SK-N-SH (cell line): ENCODE data around the gene CNTNAP2. TPM values are rescaled to one million over a fixed set of nuclear protein-coding genes. Genes with fewer than 3 reads are reported as not detected.

Source experiments
- CTCF ChIA-PET: fragments of 300-600, 350-600 bp; formaldehyde crosslinking; extraction: SDS; loops from one replicate; lab custom pipeline; 2021; lab: Yijun Ruan, JAX
- POLR2A ChIA-PET: fragments of 350-600 bp; sonication (Branson Sonifier 250); formaldehyde crosslinking; extraction: SDS; loops from one replicate; lab custom pipeline; 2020; ENCODE audit warnings: antibody characterized with exemption, inconsistent platforms; lab: Yijun Ruan, JAX
- DNase-seq: peaks from one replicate; pipeline ENCODE4 v3.0.0; 2012
- H2AFZ ChIP-seq: fragments of 200-600 bp; sonication (generic); 2 replicates; pipeline ENCODE4 v1.8.1; 2016; ENCODE audit warnings: antibody characterized with exemption, mild to moderate bottlenecking, low read depth
- H3F3A ChIP-seq: fragments of 200-600 bp; sonication (generic); replicated peaks from 2 replicates; pipeline ENCODE3; 2016; ENCODE audit warnings: antibody characterized with exemption, mild to moderate bottlenecking; ENCODE audit not compliant: insufficient read depth
- H3K27ac ChIP-seq, 2 experiments: fragments of 200-500 bp in 1 of 2; fragments of 200-600 bp in 1 of 2; sonication (Bioruptor generic) in 1 of 2; sonication (generic), shearing (Covaris generic) in 1 of 2; 2 replicates each; pipeline versions ENCODE4 v1.5.1 to v1.6.1; 2014 to 2016; ENCODE audit warnings: low read depth in 2 of 2, inconsistent platforms in 1 of 2, low read length in 1 of 2, mild to moderate bottlenecking in 1 of 2, mixed read lengths in 1 of 2
- H3K27me3 ChIP-seq: fragments of 200-600 bp; sonication (generic), shearing (Covaris generic); 2 replicates; pipeline ENCODE4 v1.6.1; 2016; ENCODE audit warnings: mixed run types; ENCODE audit not compliant: insufficient read depth
- H3K36me3 ChIP-seq, 2 experiments: fragments of 200-500 bp in 1 of 2; fragments of 200-600 bp in 1 of 2; sonication (Bioruptor generic) in 1 of 2; sonication (generic) in 1 of 2; replicated peaks in 1 of 2; 2 replicates each; pipeline versions ENCODE3 to v1.5.1; 2014 to 2016; ENCODE audit warnings: low read length in 1 of 2, mild to moderate bottlenecking in 1 of 2; ENCODE audit not compliant: insufficient read depth in 2 of 2, control insufficient read depth in 1 of 2
- H3K4me1 ChIP-seq, 2 experiments: fragments of 200-500 bp in 1 of 2; fragments of 200-600 bp in 1 of 2; sonication (Bioruptor generic) in 1 of 2; sonication (generic), shearing (Covaris generic) in 1 of 2; 2 replicates each; pipeline versions ENCODE4 v1.5.1 to v1.6.1; 2014 to 2016; ENCODE audit warnings: low read depth in 1 of 2, low read length in 1 of 2, mixed run types in 1 of 2; ENCODE audit not compliant: insufficient read depth in 2 of 2, control insufficient read depth in 1 of 2
- H3K4me2 ChIP-seq: fragments of 200-600 bp; sonication (generic), shearing (Covaris generic); 2 replicates; pipeline ENCODE4 v1.6.1; 2017; ENCODE audit warnings: mixed run types
- H3K4me3 ChIP-seq, 2 experiments: fragments of 200-500 bp in 1 of 2; fragments of 200-600 bp in 1 of 2; sonication (Bioruptor generic) in 1 of 2; sonication (generic), shearing (Covaris generic) in 1 of 2; 2 replicates each; pipeline versions ENCODE4 v1.5.1 to v1.8.1; 2014 to 2016; ENCODE audit warnings: low read depth in 2 of 2, inconsistent platforms in 1 of 2, low read length in 1 of 2, mild to moderate bottlenecking in 1 of 2, mixed read lengths in 1 of 2, moderate library complexity in 1 of 2
- H3K79me2 ChIP-seq: fragments of 200-600 bp; sonication (generic); 2 replicates; pipeline ENCODE4 v1.8.1; 2017; ENCODE audit warnings: mild to moderate bottlenecking; ENCODE audit not compliant: insufficient read depth
- H3K9ac ChIP-seq: fragments of 200-600 bp; sonication (generic); 2 replicates; pipeline ENCODE4 v1.6.1; 2017; ENCODE audit warnings: mixed run types
- H3K9me2 ChIP-seq: fragments of 200-600 bp; sonication (generic); 2 replicates; pipeline ENCODE4 v1.6.1; 2017; ENCODE audit warnings: mixed run types
- H3K9me3 ChIP-seq: fragments of 200-600 bp; sonication (generic); 2 replicates; pipeline ENCODE4 v1.6.1; 2017; ENCODE audit warnings: mixed run types, mild to moderate bottlenecking, moderate library complexity
- H4K20me1 ChIP-seq: fragments of 200-600 bp; sonication (generic); 2 replicates; pipeline ENCODE4 v1.6.1; 2017; ENCODE audit warnings: mild to moderate bottlenecking, mixed run types; ENCODE audit not compliant: insufficient read depth
- CTCF ChIP-seq: fragments of 200-600 bp; sonication (generic); IDR thresholded peaks from 2 replicates; pipeline ENCODE4 v1.6.1; 2017; ENCODE audit warnings: antibody characterized with exemption, mild to moderate bottlenecking, moderate library complexity
- FOSL2 ChIP-seq: IDR thresholded peaks from 2 replicates; pipeline ENCODE4 v1.4.0; 2012; ENCODE audit warnings: low read depth, mild to moderate bottlenecking, moderate library complexity, borderline replicate concordance
- GABPA ChIP-seq: IDR thresholded peaks from 2 replicates; pipeline ENCODE4 v1.4.0; 2012; ENCODE audit warnings: low read depth, mild to moderate bottlenecking
- GATA2 ChIP-seq: sonication (generic); formaldehyde crosslinking; IDR thresholded peaks from 2 replicates; pipeline ENCODE4 v1.5.0; 2020; ENCODE audit warnings: mild to moderate bottlenecking, missing genetic modification reagents
- MEF2A ChIP-seq: IDR thresholded peaks from 2 replicates; pipeline ENCODE4 v1.4.0; 2012; ENCODE audit warnings: low read depth, borderline replicate concordance
- MXI1 ChIP-seq: IDR thresholded peaks from 2 replicates; pipeline ENCODE4 v1.6.1; 2012; ENCODE audit warnings: mild to moderate bottlenecking, low read depth, low read length, improper control_type of control experiment
- NFIC ChIP-seq: IDR thresholded peaks from 2 replicates; pipeline ENCODE4 v1.4.0; 2012; ENCODE audit warnings: borderline replicate concordance
- RAD21 ChIP-seq: IDR thresholded peaks from 2 replicates; pipeline ENCODE4 v1.6.1; 2012; ENCODE audit warnings: mild to moderate bottlenecking, low read length
- RFX5 ChIP-seq: IDR thresholded peaks from 2 replicates; pipeline ENCODE4 v1.6.1; 2012; ENCODE audit warnings: mild to moderate bottlenecking, improper control_type of control experiment, low read length
- SMC3 ChIP-seq: IDR thresholded peaks from 2 replicates; pipeline ENCODE4 v1.6.1; 2012; ENCODE audit warnings: low read depth, low read length, improper control_type of control experiment
- TAF1 ChIP-seq: IDR thresholded peaks from 2 replicates; pipeline ENCODE4 v1.6.1; 2012; ENCODE audit warnings: low read depth, mild to moderate bottlenecking, low read length, moderate library complexity, borderline replicate concordance
- TCF12 ChIP-seq: IDR thresholded peaks from 2 replicates; pipeline ENCODE4 v1.4.0; 2012
- TEAD4 ChIP-seq: IDR thresholded peaks from 2 replicates; pipeline ENCODE4 v1.4.0; 2012; ENCODE audit warnings: mild to moderate bottlenecking, borderline replicate concordance; ENCODE audit not compliant: insufficient read depth
- USF2 ChIP-seq: fragments of 150-350 bp; IDR thresholded peaks from 2 replicates; pipeline ENCODE4 v1.6.1; 2017; ENCODE audit warnings: antibody characterized with exemption, low read length, low read depth, borderline replicate concordance
- WGBS: methylation state at CpG from one replicate; pipeline ENCODE4 v1.1.6; 2017; ENCODE audit warnings: low lambda C conversion rate; 5-methylcytosine and 5-hydroxymethylcytosine counted together
- polyA plus RNA-seq, 3 experiments: library from polyadenylated mRNA; depleted of rRNA; stranded (reverse); fragments of >200 nt; gene quantifications; 2 replicates each; pipeline ENCODE4 v1.2.3, GENCODE V29; 2012

Gene CNTNAP2
- polyA plus RNA-seq, 1 of the 3 experiments (the other 2 are of a cell fraction): 3.4 TPM

- Histone ChIP-seq H3K4me1 (no peaks in the 10 kb centered on the region), H3K4me2 (no peak overlapping the region), H3K36me3 (no peaks in the 10 kb centered on the region), H3K27ac (no peak overlapping the region), H3K9ac (no peak overlapping the region), H4K20me1 (no peaks in the 10 kb centered on the region), H3K9me2 (no peaks in the 10 kb centered on the region), H3F3A (no peaks in the 10 kb centered on the region), H2AFZ (no peak overlapping the region), H3K9me3 (peaks cover 3% of the 10 kb centered on the region; the same call in 1 of the 2 replicates), H3K27me3 (no peaks in the 10 kb centered on the region), H3K4me3 (no peak overlapping the region), H3K79me2 (no peaks in the 10 kb centered on the region)
- ChIA-PET POLR2A (no interaction called here), CTCF (interaction anchor here (1.2 kb wide), 1 partner anchor 18 kb away, joined by 3 read pairs; no protein-coding TSS in a partner anchor)
- 63% methylated on average over 4 of the region's 4 CpGs for WGBS
- DNase-seq: no peak
- TF ChIP-seq TCF12 (no peak), NFIC (no peak), GATA2 (CRISPR knock-in tag) (no peak), FOSL2 (no peak), USF2 (no peak), MEF2A (no peak), TEAD4 (no peak), GABPA (no peak)
Observed at GRCh38 chr7:147541261-147541660, 1424.7 kb downstream of the CNTNAP2 start.

GRCh38 chr7:147547252-147547897 lies 1430.8 kb downstream of the CNTNAP2 start:
- no peaks in the 10 kb centered on the region for H4K20me1 ChIP-seq
- H3K36me3 ChIP-seq: no peaks in the 10 kb centered on the region
- no peaks in the 10 kb centered on the region for H3K9me2 ChIP-seq
- no peak overlapping the region for H3K9ac ChIP-seq
- DNase-seq: peak; percentile 24
- POLR2A ChIA-PET: no interaction called here
- H3K27me3 ChIP-seq: no peaks in the 10 kb centered on the region
- CTCF ChIA-PET: interaction anchor here (0.6 to 1.6 kb wide), 17 partner anchors 8 to 694 kb away, joined by 3 to 9 read pairs (median 3); no protein-coding TSS in a partner anchor
- 87% methylated on average over 6 of the region's 6 CpGs for WGBS
- TF ChIP-seq TAF1 (no peak), MXI1 (no peak), CTCF (peak; percentile 70), RAD21 (peak; percentile 82), SMC3 (peak; percentile 75), RFX5 (no peak)
- no peak overlapping the region for H3K27ac ChIP-seq
- H3K4me3 ChIP-seq: no peak overlapping the region
- peaks cover 3% of the 10 kb centered on the region; the same call in 1 of the 2 replicates for H3K9me3 ChIP-seq
- H3K79me2 ChIP-seq: no peaks in the 10 kb centered on the region
- no peak overlapping the region for H2AFZ ChIP-seq
- H3K4me2 ChIP-seq: no peak overlapping the region
- no peaks in the 10 kb centered on the region for H3F3A ChIP-seq
- no peaks in the 10 kb centered on the region for H3K4me1 ChIP-seq
